Hematopoietic multipotent progenitor cell treated with erythropoietin and hydrocortisone succinate and interleukin-3 and kit ligand, for 4 days (in vitro differentiated cells): ENCODE results near the gene JAKMIP1.

Experiments used
- DNase-seq: peaks from one replicate; pipeline ENCODE4 v3.0.0-alpha.2; 2015

JAKMIP1 gene

GRCh38 chr4:6087669-6088341 is 112.5 kb downstream of the JAKMIP1 start:
- peak; percentile 22 for DNase-seq

- no peak for DNase-seq
These were observed 113.5 kb downstream of the JAKMIP1 start for GRCh38 chr4:6086846-6087245.

- DNase-seq = no peak
These were observed 114.4 kb downstream of the JAKMIP1 start for GRCh38 chr4:6085691-6086628.

GRCh38 chr4:6085028-6085690 is 115.2 kb downstream of the JAKMIP1 start:
- no peak for DNase-seq

GRCh38 chr4:6079965-6080364 is 120.4 kb downstream of the JAKMIP1 start:
- no peak for DNase-seq

DNA sequence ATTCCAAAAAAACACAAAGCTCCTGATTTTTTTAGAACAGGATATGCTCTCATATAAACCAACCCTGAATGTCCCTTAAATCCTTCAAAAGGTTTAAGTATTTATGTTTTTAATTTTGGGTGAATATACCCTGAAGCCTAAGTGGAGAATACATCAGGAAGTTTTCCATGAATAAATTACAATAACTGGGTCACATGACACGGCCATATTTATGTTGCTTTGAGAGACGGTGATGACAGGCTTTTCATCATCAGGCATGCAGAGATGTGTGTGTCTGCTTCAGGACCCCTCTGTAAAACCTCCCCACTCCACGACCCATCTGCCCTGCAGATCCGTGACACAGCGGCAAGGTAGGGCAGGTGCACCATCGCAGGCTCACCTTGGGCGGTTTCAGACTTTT is 121.8 kb downstream of the JAKMIP1 start:
- DNase-seq = no peak

DNA sequence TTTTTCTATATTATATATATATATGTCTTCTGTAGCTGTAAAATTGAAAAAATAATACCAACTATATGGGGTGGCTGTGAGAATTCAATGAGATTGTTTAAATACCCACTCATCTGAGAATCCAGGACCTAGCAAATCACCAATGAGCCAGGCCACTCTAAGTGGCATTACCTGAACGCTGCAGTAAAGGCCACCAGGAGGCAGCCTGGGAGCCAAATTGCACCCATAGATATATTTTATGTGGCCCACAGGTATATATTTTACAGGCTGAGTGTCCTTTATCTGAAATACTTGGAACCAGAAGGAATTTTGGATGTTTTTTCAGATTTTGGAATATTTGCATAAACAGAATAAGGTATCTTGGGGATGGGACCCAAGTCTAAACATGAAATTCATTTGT is 124.0 kb downstream of the JAKMIP1 start:
- peak; percentile 27 for DNase-seq

DNA sequence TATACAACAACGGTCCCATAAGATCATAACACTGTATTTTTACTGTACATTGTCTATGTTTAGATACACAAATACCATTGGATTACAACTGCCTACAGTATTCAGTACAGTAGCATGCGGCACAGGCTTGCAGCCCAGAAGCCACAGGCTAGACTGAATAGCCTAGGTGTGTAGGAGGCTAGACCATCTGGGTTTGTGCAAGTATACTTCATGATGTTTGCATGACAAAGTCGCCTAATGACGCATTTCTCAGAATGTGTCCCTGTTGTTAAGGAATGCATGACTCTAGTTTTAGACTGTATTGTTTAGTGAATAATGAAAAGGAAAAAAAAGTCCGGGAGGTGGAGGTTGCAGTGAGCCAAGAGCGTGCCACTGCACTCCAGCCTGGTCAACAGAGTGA is 125.6 kb downstream of the JAKMIP1 start:
- no peak for DNase-seq

DNA sequence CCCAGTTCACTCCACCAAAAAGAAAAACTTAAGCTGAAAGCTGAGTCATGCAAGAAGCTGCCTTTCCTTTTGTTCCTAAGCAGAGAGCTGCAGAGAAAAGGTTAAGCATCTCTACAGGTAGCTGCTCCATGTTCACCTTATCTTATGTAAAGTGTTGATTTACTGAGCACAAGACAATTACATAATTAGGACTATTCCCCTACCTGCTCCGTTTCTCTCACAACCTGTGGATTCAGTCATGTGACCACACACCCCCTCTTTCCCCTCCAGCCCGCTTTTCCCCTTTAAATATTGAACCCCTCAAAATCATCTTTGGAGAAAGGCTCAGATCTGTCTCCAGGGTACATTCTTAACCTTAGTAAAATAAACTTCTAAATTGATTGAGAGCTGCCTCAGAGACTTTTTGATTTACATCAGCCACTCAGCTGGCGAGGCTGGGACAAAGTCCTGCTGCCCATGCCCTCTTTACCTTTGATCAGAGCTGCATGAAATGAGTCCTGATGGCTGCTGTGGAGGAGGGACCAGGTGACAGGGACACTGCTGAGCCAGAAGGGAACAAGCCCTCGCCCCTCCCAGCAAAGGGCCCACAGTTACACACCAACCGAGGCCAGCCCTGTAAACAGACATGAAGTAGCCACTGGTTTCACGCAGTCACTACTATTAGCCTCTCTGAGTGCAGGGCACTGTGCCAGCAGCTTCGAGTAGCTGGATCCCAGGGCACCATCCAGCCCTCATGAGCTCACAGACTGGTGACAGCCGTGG is 128.2 kb downstream of the JAKMIP1 start:
- no peak for DNase-seq

GRCh38 chr4:6071191-6071958 is 129.0 kb downstream of the JAKMIP1 start:
- DNase-seq = no peak

DNA sequence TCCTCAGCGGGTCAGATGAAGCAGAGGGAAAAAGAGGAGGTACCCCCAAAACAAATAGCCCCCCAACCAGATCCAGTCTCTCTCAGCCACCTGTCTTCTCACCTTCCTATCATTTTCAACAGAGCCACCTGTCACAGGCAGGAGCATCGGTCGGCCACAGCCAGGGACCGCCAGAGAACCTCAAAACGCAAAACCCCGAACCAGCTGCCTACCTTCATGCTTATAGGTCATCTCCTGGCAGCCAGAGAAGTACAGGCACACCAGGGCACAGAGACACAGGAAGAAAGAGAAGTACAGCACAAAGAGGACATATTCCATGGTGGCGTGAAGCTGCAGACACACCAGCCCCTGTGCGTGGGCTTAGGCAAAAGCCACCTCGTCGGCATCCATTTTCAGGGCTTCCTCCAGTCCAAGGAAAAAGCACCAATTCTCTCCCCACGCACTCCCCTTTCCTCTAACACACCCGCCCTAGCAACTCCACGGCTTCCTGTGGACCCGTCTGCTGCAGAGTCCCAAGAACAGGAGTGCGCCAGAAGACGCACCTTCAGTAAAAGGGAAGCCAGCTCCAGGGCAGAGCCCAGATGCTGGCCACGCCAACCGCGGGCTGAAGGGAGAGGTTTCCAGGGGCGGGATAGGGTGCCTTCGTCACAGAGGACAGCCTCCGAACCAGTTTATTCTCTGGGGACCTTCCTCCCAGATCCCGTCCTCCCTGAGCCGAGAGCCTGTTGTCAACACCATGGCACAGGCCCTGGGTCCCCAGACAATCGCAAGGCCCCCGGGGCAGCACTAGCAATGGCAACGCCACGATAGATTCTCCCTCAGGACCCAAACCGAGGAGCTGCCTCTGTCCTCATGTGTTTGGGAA is 130.3 kb downstream of the JAKMIP1 start:
- DNase-seq = no peak

- DNase-seq = peak; percentile 14
These were observed 131.4 kb downstream of the JAKMIP1 start for GRCh38 chr4:6068986-6069385.

DNA sequence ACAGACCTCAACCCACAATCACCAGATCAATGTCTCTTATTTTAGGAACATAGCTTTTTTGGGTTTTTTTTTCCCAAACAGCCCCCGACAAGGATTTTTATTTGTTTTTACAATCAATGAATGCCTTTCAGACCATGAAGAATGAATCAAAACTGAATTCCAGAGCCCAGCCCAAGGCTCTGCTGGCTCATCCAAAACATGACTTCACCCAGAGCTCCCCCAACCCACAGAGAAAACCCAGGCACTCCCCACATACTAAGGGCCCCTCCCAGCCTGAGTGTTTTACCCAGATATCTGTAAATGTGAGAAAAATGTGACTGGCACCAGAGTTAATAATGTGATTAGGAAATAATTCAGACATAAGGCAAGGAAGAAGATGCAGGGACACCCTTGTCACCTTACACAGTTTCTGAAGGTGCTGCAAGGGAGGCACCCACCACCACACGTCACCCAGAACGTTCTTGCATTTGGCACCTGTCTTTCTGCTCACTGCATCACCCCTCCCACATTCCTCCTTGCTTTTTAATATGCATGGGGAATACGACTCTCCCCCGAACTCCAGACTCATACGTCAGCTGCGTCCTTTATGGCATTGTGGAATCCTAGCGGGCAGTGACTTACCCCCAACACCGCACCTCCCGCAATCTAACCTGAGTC is 134.3 kb downstream of the JAKMIP1 start:
- no peak for DNase-seq

- no peak for DNase-seq
These were observed 135.2 kb downstream of the JAKMIP1 start for GRCh38 chr4:6065166-6065565.

GRCh38 chr4:6064383-6064782 is 136.0 kb downstream of the JAKMIP1 start:
- no peak for DNase-seq

GRCh38 chr4:6063684-6064083 is 136.7 kb downstream of the JAKMIP1 start:
- no peak for DNase-seq

DNA sequence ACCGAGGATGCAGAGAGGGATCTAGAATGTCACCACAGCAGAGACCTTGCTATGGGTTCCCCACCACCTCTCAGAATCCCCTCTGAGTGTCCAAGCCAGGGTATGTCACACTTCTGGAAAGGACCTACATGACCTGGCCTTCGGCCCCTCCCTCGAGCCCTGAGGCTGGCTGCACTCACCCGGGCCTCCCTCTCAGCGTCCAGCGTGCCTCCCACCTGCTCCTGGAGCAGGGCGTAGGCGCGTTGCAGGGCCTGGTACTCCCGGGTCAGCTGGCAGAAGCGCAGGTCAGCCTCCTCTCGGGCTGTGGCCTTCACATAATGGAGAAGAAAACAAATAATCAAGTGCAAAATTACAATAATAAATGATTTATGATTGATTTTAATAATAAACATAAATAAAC is 138.2 kb downstream of the JAKMIP1 start:
- DNase-seq = no peak

GRCh38 chr4:6059375-6059805 is 141.0 kb downstream of the JAKMIP1 start:
- no peak for DNase-seq

GRCh38 chr4:6058531-6059374 is 141.6 kb downstream of the JAKMIP1 start:
- DNase-seq = peak; percentile 7
